H1 (cell line): ENCODE measurements around the gene ATP7B. TPM values are rescaled to one million over a fixed set of nuclear protein-coding genes. Genes with fewer than 3 reads are reported as not detected.

ENCODE experiments used
- FOSL1 ChIP-seq: IDR thresholded peaks from 2 replicates; pipeline ENCODE4 v1.6.1; 2011; ENCODE audit warnings: mild to moderate bottlenecking, low read depth, low read length, moderate library complexity; ENCODE audit not compliant: insufficient read depth
- HDAC2 ChIP-seq, 2 experiments: fragments of 300-600 bp in 1 of 2; sonication (generic) in 1 of 2; IDR thresholded peaks; 2 replicates each; pipeline ENCODE4 v1.6.1; 2011 to 2012; ENCODE audit warnings: low read depth in 2 of 2, low read length in 2 of 2, mild to moderate bottlenecking in 2 of 2, moderate library complexity in 2 of 2, borderline replicate concordance in 1 of 2, inconsistent platforms in 1 of 2
- polyA plus RNA-seq, 7 experiments: library from polyadenylated mRNA; depleted of rRNA in 3 of 7; stranded (reverse) in 5 of 7; unstranded in 2 of 7; fragments of >200 nt in 5 of 7; fragments of 200-250 nt in 2 of 7; gene quantifications; 1 replicate in 5 of 7; 2 replicates in 1 of 7; 4 replicates in 1 of 7; pipeline versions ENCODE4 v1.2.1 to v1.2.3, GENCODE V29; 2011 to 2013; ENCODE audit warnings: missing spikeins in 2 of 7, mixed read lengths in 2 of 7
- total RNA-seq: library from RNA; stranded (reverse); fragmentation: NEBNext Ultra II Directional; extraction: Animal tissue kit (Norgen Biotek cat#: 25700); gene quantifications from 2 replicates; pipeline ENCODE4 v1.2.1, GENCODE V29; 2021

The ATP7B gene
- total and polyA plus RNA-seq, 2 of the 8 experiments (the other 6 are each of a cell fraction or from before 2014, with no cell fraction given) = 4.1 to 9.2 TPM

- TF ChIP-seq HDAC2 (IDR thresholded peaks at IDR 0.05; ENCODE audit: borderline replicate concordance in 1 of 2, low read depth in 2 of 2, low read length in 2 of 2) (no peak), FOSL1 (no peak)
- TF ChIP-seq, all 59 proteins: peak for 0
These were observed 12.3 kb downstream of the ATP7B start (continued) for GRCh38 chr13:51998723-51999509.
